GM12873 (cell line): ENCODE data around the gene SF3A1.

Source experiments
- TF ChIP-seq, protein P1 (sequence below): IDR thresholded peaks from 2 replicates; pipeline ENCODE4 v1.5.1; 2012; ENCODE audit warnings: low read depth, mild to moderate bottlenecking, moderate library complexity, low read length, control low read depth; ENCODE audit not compliant: insufficient read depth; ENCODE audit errors: missing control alignments

Gene SF3A1

DNA sequence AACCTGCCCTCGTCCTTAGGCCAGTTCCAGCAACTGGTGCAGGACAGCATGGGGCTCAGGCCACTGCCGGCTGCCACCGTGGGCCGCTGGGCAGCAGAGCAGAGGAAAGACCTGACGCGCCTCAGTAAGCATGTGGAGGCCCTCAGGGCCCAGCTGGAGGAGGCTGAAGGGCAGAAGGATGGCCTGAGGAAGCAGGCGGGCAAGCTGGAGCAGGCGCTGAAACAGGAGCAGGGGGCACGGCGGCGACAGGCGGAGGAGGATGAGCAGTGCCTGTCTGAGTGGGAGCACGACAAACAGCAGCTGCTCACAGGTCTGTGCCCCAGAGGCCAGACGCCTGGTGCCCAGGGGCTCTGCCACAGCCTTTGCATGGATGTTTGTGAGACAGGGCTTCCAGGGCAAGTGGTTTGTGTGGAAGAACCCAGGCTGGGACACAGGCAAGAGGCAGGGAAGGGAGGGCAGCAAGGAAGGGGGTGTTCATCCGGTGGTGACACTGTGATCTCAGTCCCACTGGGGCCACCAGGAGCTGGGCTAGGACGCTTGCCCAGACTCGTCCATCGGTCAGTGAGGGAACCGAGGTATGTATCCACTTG lies 14.0 kb upstream of the SF3A1 start:
- TF ChIP-seq, protein P1, sequence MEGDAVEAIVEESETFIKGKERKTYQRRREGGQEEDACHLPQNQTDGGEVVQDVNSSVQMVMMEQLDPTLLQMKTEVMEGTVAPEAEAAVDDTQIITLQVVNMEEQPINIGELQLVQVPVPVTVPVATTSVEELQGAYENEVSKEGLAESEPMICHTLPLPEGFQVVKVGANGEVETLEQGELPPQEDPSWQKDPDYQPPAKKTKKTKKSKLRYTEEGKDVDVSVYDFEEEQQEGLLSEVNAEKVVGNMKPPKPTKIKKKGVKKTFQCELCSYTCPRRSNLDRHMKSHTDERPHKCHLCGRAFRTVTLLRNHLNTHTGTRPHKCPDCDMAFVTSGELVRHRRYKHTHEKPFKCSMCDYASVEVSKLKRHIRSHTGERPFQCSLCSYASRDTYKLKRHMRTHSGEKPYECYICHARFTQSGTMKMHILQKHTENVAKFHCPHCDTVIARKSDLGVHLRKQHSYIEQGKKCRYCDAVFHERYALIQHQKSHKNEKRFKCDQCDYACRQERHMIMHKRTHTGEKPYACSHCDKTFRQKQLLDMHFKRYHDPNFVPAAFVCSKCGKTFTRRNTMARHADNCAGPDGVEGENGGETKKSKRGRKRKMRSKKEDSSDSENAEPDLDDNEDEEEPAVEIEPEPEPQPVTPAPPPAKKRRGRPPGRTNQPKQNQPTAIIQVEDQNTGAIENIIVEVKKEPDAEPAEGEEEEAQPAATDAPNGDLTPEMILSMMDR, result no peak

DNA sequence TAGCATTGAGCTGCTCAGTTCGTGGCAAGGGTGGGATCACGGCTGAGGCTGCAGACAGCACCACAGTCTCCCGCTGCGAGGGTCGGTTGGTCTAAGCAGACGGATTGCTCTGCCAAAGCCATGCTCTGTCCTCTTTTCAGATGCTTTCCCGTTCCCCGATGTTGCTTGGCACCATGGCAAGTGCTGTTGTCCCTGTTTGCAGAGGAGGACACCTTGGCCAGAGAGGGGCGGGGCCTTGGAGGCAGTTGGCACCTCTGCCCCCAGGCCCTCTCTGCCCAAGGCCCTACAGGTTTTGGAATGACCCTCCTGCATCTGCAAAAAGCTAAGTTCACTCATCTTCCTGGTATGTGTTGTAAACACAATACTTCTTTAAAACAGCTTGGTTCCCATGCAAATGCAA lies 11.7 kb upstream of the SF3A1 start:
- TF ChIP-seq, protein P1, result no peak

DNA sequence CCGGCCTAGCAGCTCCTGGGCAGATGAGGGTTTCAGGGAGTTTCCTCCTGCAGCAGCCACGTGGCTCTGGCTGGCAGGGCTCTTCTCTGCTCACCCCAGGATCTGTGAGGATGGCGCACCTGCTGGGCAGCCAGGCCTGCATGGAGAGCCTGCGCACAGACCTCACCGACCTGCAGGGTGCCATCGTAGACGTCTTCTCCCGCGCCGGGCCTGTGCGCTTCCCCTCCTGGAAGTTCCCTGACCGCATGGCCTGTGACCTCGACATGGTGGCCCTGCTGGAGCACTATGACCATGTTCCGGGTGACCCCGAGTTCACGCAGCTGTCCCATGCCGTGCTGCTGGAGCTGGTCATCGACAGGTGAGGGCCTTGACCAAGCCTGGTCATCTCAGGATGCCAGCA lies 9.2 kb upstream of the SF3A1 start:
- TF ChIP-seq, protein P1, result no peak

DNA sequence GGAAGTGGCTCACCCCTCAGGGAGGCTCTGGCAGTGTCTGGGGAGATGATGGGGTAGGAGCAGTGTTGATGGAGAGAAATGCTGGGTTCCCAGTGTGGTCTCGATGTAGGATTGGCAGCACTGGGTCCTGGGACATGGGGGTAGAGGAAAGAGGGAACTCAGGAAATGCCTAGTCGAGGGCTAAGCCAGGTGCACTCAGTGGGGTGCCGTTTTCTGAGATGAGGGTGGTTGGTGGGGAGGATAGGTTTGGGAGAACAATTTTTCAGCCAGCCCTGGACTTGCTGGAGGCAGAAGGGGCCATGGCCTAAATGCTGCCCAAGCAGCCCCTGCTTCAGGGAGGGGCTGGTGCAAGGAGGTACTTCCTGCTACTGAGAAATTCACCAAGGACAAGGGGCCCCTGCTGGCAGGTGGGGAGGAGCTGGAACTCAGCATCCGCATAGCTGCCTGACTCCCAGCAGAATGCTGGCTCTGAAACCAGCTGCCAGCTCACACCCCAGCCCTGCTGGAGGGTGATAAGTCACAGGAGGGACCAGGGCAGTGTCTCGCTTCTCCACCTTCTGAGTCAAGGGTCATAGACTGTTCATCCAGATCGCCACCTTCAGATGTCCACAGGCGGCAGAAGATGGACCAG lies 6.1 kb upstream of the SF3A1 start:
- TF ChIP-seq, protein P1, result no peak

DNA sequence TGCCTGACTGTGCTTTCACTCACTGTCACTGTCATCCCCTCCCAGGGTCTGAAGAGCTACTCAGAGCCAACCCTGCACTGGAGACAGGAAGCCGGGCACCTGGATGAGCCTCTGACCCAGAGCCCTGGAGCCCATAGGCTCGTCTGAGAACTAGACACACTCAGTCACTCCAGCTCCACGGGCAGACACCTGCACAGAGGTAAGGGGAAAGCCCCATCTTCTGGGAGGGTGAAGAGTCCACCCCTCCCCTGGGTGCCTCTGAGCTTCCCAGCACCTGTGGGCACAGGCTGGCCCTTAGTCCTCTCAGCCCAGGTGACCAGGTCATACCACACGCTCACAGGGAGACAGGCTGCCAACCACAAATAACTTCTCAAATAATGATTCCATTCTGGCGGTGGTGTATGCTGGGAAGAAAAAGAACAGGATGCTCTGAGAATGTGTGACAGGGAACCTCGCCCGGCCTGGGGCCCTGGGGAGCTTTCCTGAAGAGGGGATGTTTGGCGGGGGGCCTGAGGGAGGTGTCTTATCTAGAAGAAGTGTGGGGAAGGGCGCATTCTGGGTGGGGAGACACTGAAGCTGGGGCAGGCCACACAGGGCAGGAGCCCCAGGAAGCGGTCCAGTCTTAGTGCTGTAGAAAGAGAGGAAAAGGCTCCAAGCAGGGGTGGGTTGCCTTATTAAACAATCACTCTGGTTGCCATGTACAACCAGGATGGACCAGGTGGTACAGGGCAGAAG lies 5.4 kb upstream of the SF3A1 start:
- TF ChIP-seq, protein P1, result no peak

DNA sequence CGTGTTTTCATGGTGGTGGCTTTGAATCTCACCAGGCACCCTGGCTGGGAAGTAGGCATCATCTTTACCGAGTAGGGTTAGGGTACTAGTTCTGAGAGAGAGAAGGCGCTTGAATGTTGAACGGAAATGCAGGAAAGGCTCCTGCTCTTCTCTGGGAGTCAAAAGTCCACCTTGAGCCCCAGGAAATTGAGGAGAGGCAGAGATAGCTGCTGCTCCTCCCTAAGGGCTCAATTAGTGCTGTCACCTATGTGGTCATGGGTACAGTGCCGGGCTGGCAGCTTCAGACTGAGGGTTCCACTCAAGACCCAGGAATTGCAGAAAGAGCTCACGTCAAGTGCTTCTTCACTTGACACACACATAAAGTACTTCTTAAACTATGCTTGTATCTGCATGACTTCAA lies 1.8 kb upstream of the SF3A1 start:
- TF ChIP-seq, protein P1, result no peak

DNA sequence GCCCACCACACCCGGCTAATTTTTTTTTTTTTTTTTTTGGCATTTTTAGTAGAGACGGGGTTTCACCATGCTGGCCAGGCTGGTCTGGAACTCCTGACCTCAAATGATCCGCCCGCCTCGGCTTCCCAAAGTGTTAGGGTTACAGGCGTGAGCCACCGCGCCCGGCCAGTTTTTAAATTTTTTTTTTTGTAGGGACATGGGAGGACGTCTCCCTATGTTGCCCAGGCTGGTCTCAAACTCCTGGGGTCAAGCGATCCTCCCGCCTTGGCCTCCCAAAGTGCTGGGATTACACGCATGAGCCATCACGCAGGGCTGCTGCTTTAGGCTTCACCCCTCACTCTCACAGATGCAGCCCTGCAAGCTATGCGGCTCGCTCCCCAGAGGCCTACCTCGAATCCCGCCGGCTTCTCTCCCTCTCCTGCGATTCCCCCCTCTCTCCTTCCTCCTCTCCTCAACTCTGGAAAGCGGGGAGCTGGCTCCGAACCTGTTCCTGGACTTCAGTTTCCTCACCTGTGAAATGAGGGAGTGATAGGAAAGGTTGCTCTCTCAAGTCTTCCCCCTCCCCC lies 1.0 kb upstream of the SF3A1 start:
- TF ChIP-seq, protein P1, result no peak
